IMR-90 (cell line): ENCODE measurements around the gene EEPD1. TPM values are rescaled to one million over a fixed set of nuclear protein-coding genes. Genes with fewer than 3 reads are reported as not detected.

Experiments used
- ATAC-seq: fragments of 200-7000 bp; cut with Tn5 transposase; 2 replicates; pipeline ENCODE4 v1.9.1; 2020; ENCODE audit warnings: low read depth, mild to moderate bottlenecking, moderate library complexity
- BruUV-seq: library from RNA; stranded (reverse); fragments of 400-500 nt; replicated peaks from 2 replicates; lab custom pipeline; 2021; lab: Mats Ljungman, UMichigan
- CTCF ChIA-PET: fragments of 300-600 bp; formaldehyde crosslinking; extraction: SDS; loops from one replicate; lab custom pipeline; 2021; ENCODE audit warnings: antibody characterized with exemption; lab: Yijun Ruan, JAX
- POLR2A ChIA-PET: fragments of 300-600 bp; sonication (Branson Sonifier 250); formaldehyde crosslinking; loops from one replicate; lab custom pipeline; 2022; ENCODE audit warnings: antibody characterized with exemption; ENCODE audit not compliant: unreplicated experiment; lab: Charles Lee
- DNase-seq: peaks from one replicate; pipeline ENCODE4 v3.0.0; 2013
- H2AFZ ChIP-seq: replicated peaks from 2 replicates; pipeline ENCODE3; 2013; ENCODE audit warnings: low read length, mild to moderate bottlenecking; ENCODE audit not compliant: poor library complexity
- H2AK5ac ChIP-seq: 2 replicates; pipeline ENCODE4 v1.6.1; 2013; ENCODE audit warnings: low read depth, low read length, inconsistent platforms
- H2AK9ac ChIP-seq: replicated peaks from 2 replicates; pipeline ENCODE3; 2013; ENCODE audit warnings: mild to moderate bottlenecking, low read depth, low read length, moderate library complexity; ENCODE audit not compliant: poor library complexity
- H2BK120ac ChIP-seq: 2 replicates; pipeline ENCODE4 v1.6.1; 2013; ENCODE audit warnings: low read depth, low read length, inconsistent platforms
- H2BK15ac ChIP-seq: 3 replicates; pipeline ENCODE4 v1.6.1; 2013; ENCODE audit warnings: low read depth, low read length, inconsistent platforms
- H2BK20ac ChIP-seq: 2 replicates; pipeline ENCODE4 v1.6.1; 2013; ENCODE audit warnings: low read depth, mild to moderate bottlenecking, inconsistent platforms, low read length, moderate library complexity
- H2BK5ac ChIP-seq: 2 replicates; pipeline ENCODE4 v1.6.1; 2013; ENCODE audit warnings: mild to moderate bottlenecking, low read depth, low read length, inconsistent platforms; ENCODE audit not compliant: poor library complexity, severe bottlenecking
- H3K14ac ChIP-seq: replicated peaks from 2 replicates; pipeline ENCODE4 v1.6.1; 2013; ENCODE audit warnings: low read depth, low read length, inconsistent platforms
- H3K18ac ChIP-seq: 2 replicates; pipeline ENCODE4 v1.6.1; 2013; ENCODE audit warnings: low read depth, low read length, control low read depth
- H3K23ac ChIP-seq: 2 replicates; pipeline ENCODE4 v1.6.1; 2013; ENCODE audit warnings: low read depth, low read length, inconsistent platforms
- H3K27ac ChIP-seq: 2 replicates; pipeline ENCODE4 v1.5.1; 2013; ENCODE audit warnings: mild to moderate bottlenecking, control low read depth, low read length; ENCODE audit not compliant: insufficient read depth
- H3K27me3 ChIP-seq: 2 replicates; pipeline ENCODE4 v1.6.1; 2013; ENCODE audit warnings: low read length; ENCODE audit not compliant: control insufficient read depth, insufficient read depth
- H3K36me3 ChIP-seq: 2 replicates; pipeline ENCODE4 v1.6.1; 2013; ENCODE audit warnings: low read length, mixed read lengths; ENCODE audit not compliant: control insufficient read depth, insufficient read depth
- H3K4ac ChIP-seq: 2 replicates; pipeline ENCODE4 v1.6.1; 2013; ENCODE audit warnings: low read depth, low read length, inconsistent platforms
- H3K4me1 ChIP-seq: 2 replicates; pipeline ENCODE4 v1.6.1; 2013; ENCODE audit warnings: low read length, mixed read lengths; ENCODE audit not compliant: control insufficient read depth, insufficient read depth
- H3K4me2 ChIP-seq: 2 replicates; pipeline ENCODE4 v1.6.1; 2013; ENCODE audit warnings: low read depth, mild to moderate bottlenecking, control low read depth, low read length, moderate library complexity
- H3K4me3 ChIP-seq: 2 replicates; pipeline ENCODE4 v1.5.1; 2013; ENCODE audit warnings: low read depth, mild to moderate bottlenecking, control low read depth, low read length, moderate library complexity; ENCODE audit not compliant: insufficient read depth
- H3K56ac ChIP-seq: 2 replicates; pipeline ENCODE4 v1.6.1; 2013; ENCODE audit warnings: low read length, inconsistent platforms; ENCODE audit not compliant: insufficient read depth; ENCODE audit errors: extremely low read depth
- H3K79me1 ChIP-seq, 2 experiments: 2 replicates each; pipeline ENCODE4 v1.6.1; 2013; ENCODE audit warnings: low read length in 2 of 2, inconsistent platforms in 1 of 2, low read depth in 1 of 2
- H3K9ac ChIP-seq: 2 replicates; pipeline ENCODE4 v1.6.1; 2013; ENCODE audit warnings: low read depth, low read length, control low read depth
- H3K9me1 ChIP-seq: 2 replicates; pipeline ENCODE4 v1.6.1; 2013; ENCODE audit warnings: low read length, inconsistent platforms; ENCODE audit not compliant: insufficient read depth
- H3K9me3 ChIP-seq: 2 replicates; pipeline ENCODE4 v1.6.1; 2013; ENCODE audit warnings: low read length; ENCODE audit not compliant: control insufficient read depth, insufficient read depth
- H4K20me1 ChIP-seq: 2 replicates; pipeline ENCODE4 v1.6.1; 2013; ENCODE audit warnings: low read length, inconsistent platforms; ENCODE audit not compliant: insufficient read depth
- H4K5ac ChIP-seq: 2 replicates; pipeline ENCODE4 v1.6.1; 2013; ENCODE audit warnings: mild to moderate bottlenecking, low read depth, low read length, control low read depth
- H4K8ac ChIP-seq, 2 experiments: 2 replicates each; pipeline ENCODE4 v1.6.1; 2013; ENCODE audit warnings: low read depth in 2 of 2, low read length in 2 of 2, control low read depth in 1 of 2, inconsistent platforms in 1 of 2
- H4K91ac ChIP-seq: 2 replicates; pipeline ENCODE4 v1.6.1; 2013; ENCODE audit warnings: low read depth, low read length, inconsistent platforms; ENCODE audit not compliant: insufficient read depth
- BHLHE40 ChIP-seq: fragments of 150-350 bp; IDR thresholded peaks from 2 replicates; pipeline ENCODE4 v1.6.1; 2016; ENCODE audit warnings: mild to moderate bottlenecking, low read depth, low read length
- CEBPB ChIP-seq: IDR thresholded peaks from 2 replicates; pipeline ENCODE4 v1.6.1; 2012; ENCODE audit warnings: low read depth, low read length, improper control_type of control experiment
- CHD1 ChIP-seq: IDR thresholded peaks from 2 replicates; pipeline ENCODE4 v1.6.1; 2012; ENCODE audit warnings: low read depth, low read length, improper control_type of control experiment
- FOS ChIP-seq: fragments of 150-350 bp; IDR thresholded peaks from 2 replicates; pipeline ENCODE4 v1.6.1; 2016; ENCODE audit warnings: low read depth, low read length
- MAFK ChIP-seq: IDR thresholded peaks from 2 replicates; pipeline ENCODE4 v1.6.1; 2012; ENCODE audit warnings: low read depth, low read length, improper control_type of control experiment
- MAZ ChIP-seq: IDR thresholded peaks from 2 replicates; pipeline ENCODE4 v1.6.1; 2012; ENCODE audit warnings: low read depth, mild to moderate bottlenecking, low read length, improper control_type of control experiment, moderate library complexity, borderline replicate concordance
- MXI1 ChIP-seq: IDR thresholded peaks from 2 replicates; pipeline ENCODE4 v1.6.1; 2012; ENCODE audit warnings: low read depth, mild to moderate bottlenecking, low read length, moderate library complexity, borderline replicate concordance
- NFE2L2 ChIP-seq: fragments of 150-350 bp; IDR thresholded peaks from 2 replicates; pipeline ENCODE4 v1.6.1; 2016; ENCODE audit warnings: low read depth, mild to moderate bottlenecking, low read length
- POLR2A ChIP-seq: IDR thresholded peaks from 2 replicates; pipeline ENCODE4 v1.6.1; 2012; ENCODE audit warnings: mild to moderate bottlenecking, low read depth, low read length
- RAD21 ChIP-seq: IDR thresholded peaks from 2 replicates; pipeline ENCODE4 v1.6.1; 2012; ENCODE audit warnings: low read length, improper control_type of control experiment
- RCOR1 ChIP-seq: IDR thresholded peaks from 2 replicates; pipeline ENCODE4 v1.6.1; 2012; ENCODE audit warnings: mild to moderate bottlenecking, low read length, improper control_type of control experiment; ENCODE audit not compliant: insufficient replicate concordance
- RFX5 ChIP-seq: IDR thresholded peaks from 2 replicates; pipeline ENCODE4 v1.8.0; 2012; ENCODE audit warnings: low read depth, mild to moderate bottlenecking, low read length, moderate library complexity
- SMC3 ChIP-seq: fragments of 150-350 bp; IDR thresholded peaks from 2 replicates; pipeline ENCODE4 v1.6.1; 2016; ENCODE audit warnings: low read depth, mild to moderate bottlenecking, antibody characterized with exemption, low read length, moderate library complexity
- USF2 ChIP-seq: fragments of 150-350 bp; IDR thresholded peaks from 2 replicates; pipeline ENCODE4 v1.6.1; 2017; ENCODE audit warnings: mild to moderate bottlenecking, antibody characterized with exemption, low read length, low read depth
- WGBS, 2 experiments: methylation state at CpG; one replicate each; pipeline versions ENCODE4 v1.1.5 to v1.1.7; 2013; ENCODE audit warnings: missing lambda C conversion rate in 2 of 2; ENCODE audit not compliant: insufficient read length in 1 of 2; ENCODE audit errors: extremely low coverage in 2 of 2; 5-methylcytosine and 5-hydroxymethylcytosine counted together
- dilution Hi-C: fragments of 300-500 bp; cut with HindIII; formaldehyde crosslinking; loops from one replicate; pipeline ENCODE4 v1.14.3; 2018; ENCODE audit warnings: low sequenced_read_pairs; ENCODE audit not compliant: unreplicated experiment
- in situ Hi-C: fragments of 300-500 bp; cut with MboI; formaldehyde crosslinking; loops from 3 replicates; pipeline ENCODE4 v1.14.3; 2019; ENCODE audit warnings: low sequenced_read_pairs, inconsistent platforms, mixed read lengths
- intact Hi-C: fragments of 100-400 bp; cut with micrococcal nuclease; formaldehyde crosslinking; loops from 2 replicates; pipeline ENCODE4 v1.10.0; 2022
- polyA plus RNA-seq, 3 experiments: library from polyadenylated mRNA; depleted of rRNA; stranded (reverse); fragments of >200 nt; gene quantifications; 2 replicates each; pipeline ENCODE4 v1.2.3, GENCODE V29; 2012; ENCODE audit warnings: low replicate concordance in 1 of 3
- total RNA-seq: library from RNA; depleted of rRNA; stranded (reverse); fragments of >200 nt; gene quantifications from 2 replicates; pipeline ENCODE4 v1.2.3, GENCODE V29; 2012
- TF ChIP-seq, protein P1 (sequence below): fragments of 150-350 bp; IDR thresholded peaks from 2 replicates; pipeline ENCODE4 v1.6.1; 2016; ENCODE audit warnings: low read depth, mild to moderate bottlenecking, low read length, moderate library complexity, borderline replicate concordance
- TF ChIP-seq, protein P2 (sequence below): conservative IDR thresholded peaks from 2 replicates; pipeline ENCODE4 v1.5.1; 2012; ENCODE audit warnings: mild to moderate bottlenecking, low read depth, low read length, improper control_type of control experiment

The EEPD1 gene
- total and polyA plus RNA-seq, 2 of the 4 experiments (the other 2 are of a cell fraction) = 7.3 to 15.2 TPM

- 0 out of 2 replicates have a peak, but pooled peaks cover 6% of the 10 kb centered on the region for H3K9me1 ChIP-seq
- H2AK5ac ChIP-seq = no peak overlapping the region
- no peak overlapping the region for H3K4me2 ChIP-seq
- H3K4me3 ChIP-seq = no peak overlapping the region
- H2BK20ac ChIP-seq = no peak overlapping the region
- H2BK15ac ChIP-seq = no peak overlapping the region
- no peak for ATAC-seq
- H3K79me1 ChIP-seq = 0 out of 4 replicates have a peak, but pooled peaks cover 4 to 7% of the 10 kb centered on the region in 2 experiments
- H3K9me3 ChIP-seq = no peaks in the 10 kb centered on the region; the same call in 1 of the 2 replicates
- H4K5ac ChIP-seq = no peak overlapping the region
- H3K14ac ChIP-seq = no peak overlapping the region
- no peaks in the 10 kb centered on the region for H3K27me3 ChIP-seq
- no peak overlapping the region for H3K9ac ChIP-seq
- no peak for DNase-seq
- CTCF ChIA-PET = interaction anchor here (0.7 to 0.9 kb wide), 2 partner anchors 9 to 22 kb away, joined by 3 to 5 read pairs; no protein-coding TSS in a partner anchor
- no peak overlapping the region for H2BK5ac ChIP-seq
- TF ChIP-seq NFE2L2 (no peak), CEBPB (no peak), BHLHE40 (no peak), MXI1 (no peak), MAZ (no peak), RCOR1 (no peak), POLR2A (no peak), CHD1 (no peak), FOS (no peak), MAFK (no peak), RFX5 (no peak), SMC3 (no peak), USF2 (no peak), RAD21 (no peak)
- TF ChIP-seq, protein P1, sequence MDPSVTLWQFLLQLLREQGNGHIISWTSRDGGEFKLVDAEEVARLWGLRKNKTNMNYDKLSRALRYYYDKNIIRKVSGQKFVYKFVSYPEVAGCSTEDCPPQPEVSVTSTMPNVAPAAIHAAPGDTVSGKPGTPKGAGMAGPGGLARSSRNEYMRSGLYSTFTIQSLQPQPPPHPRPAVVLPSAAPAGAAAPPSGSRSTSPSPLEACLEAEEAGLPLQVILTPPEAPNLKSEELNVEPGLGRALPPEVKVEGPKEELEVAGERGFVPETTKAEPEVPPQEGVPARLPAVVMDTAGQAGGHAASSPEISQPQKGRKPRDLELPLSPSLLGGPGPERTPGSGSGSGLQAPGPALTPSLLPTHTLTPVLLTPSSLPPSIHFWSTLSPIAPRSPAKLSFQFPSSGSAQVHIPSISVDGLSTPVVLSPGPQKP = no peak
- TF ChIP-seq, protein P2, sequence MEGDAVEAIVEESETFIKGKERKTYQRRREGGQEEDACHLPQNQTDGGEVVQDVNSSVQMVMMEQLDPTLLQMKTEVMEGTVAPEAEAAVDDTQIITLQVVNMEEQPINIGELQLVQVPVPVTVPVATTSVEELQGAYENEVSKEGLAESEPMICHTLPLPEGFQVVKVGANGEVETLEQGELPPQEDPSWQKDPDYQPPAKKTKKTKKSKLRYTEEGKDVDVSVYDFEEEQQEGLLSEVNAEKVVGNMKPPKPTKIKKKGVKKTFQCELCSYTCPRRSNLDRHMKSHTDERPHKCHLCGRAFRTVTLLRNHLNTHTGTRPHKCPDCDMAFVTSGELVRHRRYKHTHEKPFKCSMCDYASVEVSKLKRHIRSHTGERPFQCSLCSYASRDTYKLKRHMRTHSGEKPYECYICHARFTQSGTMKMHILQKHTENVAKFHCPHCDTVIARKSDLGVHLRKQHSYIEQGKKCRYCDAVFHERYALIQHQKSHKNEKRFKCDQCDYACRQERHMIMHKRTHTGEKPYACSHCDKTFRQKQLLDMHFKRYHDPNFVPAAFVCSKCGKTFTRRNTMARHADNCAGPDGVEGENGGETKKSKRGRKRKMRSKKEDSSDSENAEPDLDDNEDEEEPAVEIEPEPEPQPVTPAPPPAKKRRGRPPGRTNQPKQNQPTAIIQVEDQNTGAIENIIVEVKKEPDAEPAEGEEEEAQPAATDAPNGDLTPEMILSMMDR = no peak
- no peak overlapping the region for H3K27ac ChIP-seq
- H3K23ac ChIP-seq = no peak overlapping the region
- no peaks in the 10 kb centered on the region for H4K20me1 ChIP-seq
- H2AFZ ChIP-seq = no peak overlapping the region
- H3K36me3 ChIP-seq = no peaks in the 10 kb centered on the region; the same call in 1 of the 2 replicates
- no peak overlapping the region for H3K4ac ChIP-seq
- dilution Hi-C loops = no loop called here
- 100% methylated on average over 1 of the region's 5 CpGs; no CpG with 5 or more reads in 1 of the 2 experiments for WGBS, 2 experiments
- no peak overlapping the region for H2AK9ac ChIP-seq
- intact Hi-C loops = no loop called here
- H3K4me1 ChIP-seq = no peaks in the 10 kb centered on the region
- no peak overlapping the region for H3K56ac ChIP-seq
- H4K8ac ChIP-seq = no peak overlapping the region
- H4K91ac ChIP-seq = no peak overlapping the region
- no TSS peak for BruUV-seq
- H2BK120ac ChIP-seq = no peak overlapping the region
- POLR2A ChIA-PET = no interaction called here
- in situ Hi-C loops = no loop called here
- H3K18ac ChIP-seq = no peak overlapping the region
Measured at GRCh38 chr7:36249091-36249490, 96.0 kb downstream of the EEPD1 start.
